Renal pelvis (tissue), 4 donors: ENCODE measurements around the gene TMEM106C. TPM values are rescaled to one million over a fixed set of nuclear protein-coding genes. Genes with fewer than 3 reads are reported as not detected.

ENCODE experiments used
- DNase-seq: peaks from one replicate; pipeline ENCODE4 v3.0.0-alpha.2; 2013
- polyA plus RNA-seq, 3 donors: library from polyadenylated mRNA; unstranded; fragments of 120-200 nt; gene quantifications; one replicate each; pipeline ENCODE4 v1.2.1, GENCODE V29; 2013; ENCODE audit not compliant: insufficient read length in 3 of 3

The TMEM106C gene
- polyA plus RNA-seq, 3 donors = 128 to 132 (median 132) TPM

DNA sequence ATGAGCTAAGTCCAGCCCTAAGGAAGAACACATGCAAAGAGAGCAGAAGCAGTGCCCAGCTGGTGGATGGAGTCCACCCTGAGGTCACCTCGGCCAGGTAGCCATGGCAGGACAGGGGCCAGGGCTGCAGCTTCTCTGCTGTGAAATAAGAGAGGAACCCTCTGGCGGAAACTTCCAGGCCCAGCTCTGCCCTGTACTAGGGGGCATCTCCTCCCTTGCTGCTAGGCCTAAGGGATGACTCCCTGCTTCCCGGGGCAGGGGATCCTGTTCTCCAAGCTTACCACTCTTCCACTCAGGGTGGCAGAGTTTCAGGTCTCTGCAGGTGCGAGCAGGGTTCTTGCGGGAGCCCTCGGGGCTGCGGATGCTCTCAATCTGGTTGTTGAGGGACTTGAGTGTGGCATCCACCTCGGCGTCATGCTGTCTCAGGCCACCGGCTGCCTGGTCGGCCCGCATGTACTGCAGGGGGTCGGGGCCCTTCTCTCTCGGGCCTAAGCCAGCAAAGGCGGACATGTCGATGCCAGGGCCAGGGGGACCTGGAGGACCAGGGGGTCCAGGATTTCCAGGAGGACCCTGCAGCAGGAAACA lies 11.7 kb downstream of the TMEM106C start:
- DNase-seq = no peak

DNA sequence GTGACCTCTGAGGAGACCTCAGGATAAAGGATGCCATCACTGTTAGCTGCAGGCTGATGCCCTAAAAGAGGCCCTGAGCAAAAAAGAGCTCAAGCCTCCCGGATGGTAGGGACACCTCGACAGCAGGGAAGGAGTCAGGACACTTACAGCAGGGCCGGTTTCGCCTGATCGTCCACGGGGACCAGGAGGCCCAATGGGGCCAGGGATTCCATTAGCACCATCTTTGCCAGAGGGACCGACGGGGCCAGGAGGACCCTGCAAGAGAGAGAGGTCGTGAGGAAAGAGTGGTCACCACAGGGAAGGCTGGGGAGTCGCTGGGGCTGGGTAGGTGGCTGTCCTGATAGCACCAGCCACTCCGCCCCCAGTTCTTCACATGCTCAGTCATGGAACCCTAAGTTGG lies 12.4 kb downstream of the TMEM106C start:
- DNase-seq = no peak

GRCh38 chr12:47977046-47977771 lies 13.8 kb downstream of the TMEM106C start:
- DNase-seq = no peak

DNA sequence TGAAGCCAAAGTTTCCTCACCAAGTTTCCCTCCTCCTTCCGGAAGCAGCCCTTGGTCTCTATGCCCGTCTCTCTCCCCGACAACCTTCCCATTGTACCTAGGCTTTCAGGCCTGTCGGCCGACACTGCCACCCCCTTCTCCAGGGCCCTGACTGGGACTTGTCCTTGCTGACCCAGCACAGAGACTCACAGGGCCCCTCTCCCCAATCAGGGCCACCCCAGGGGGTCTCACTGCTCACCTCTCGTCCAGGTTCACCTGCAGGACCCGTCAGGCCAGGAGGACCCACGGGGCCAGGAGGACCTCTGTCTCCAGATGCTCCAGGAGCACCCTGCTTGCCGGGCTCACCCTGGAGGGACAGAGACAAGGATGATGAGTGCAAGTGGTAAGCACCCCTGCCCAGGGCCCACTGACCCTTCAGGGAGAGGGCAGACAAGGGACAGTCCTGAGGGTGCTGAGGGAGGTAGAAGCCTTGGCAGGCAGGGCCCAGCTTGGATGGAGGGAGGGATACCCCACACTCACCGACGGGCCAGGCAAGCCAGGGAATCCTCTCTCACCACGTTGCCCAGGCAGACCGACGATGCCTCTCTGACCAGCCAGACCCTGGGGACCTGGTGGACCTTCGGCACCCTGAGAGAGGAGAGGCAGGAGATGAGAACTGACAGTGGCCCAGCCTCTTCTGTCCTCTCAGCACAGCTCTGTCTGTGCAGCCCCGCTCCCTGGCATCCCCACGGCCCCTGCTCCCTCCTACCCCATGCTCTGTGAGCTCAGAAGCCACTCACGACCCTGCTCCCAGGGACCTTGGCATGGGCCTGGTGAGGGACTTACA lies 14.6 kb downstream of the TMEM106C start:
- no peak for DNase-seq

- no peak for DNase-seq
Observed at GRCh38 chr12:47978598-47978873, 15.1 kb downstream of the TMEM106C start.

- no peak for DNase-seq
Observed at GRCh38 chr12:47979166-47979565, 15.8 kb downstream of the TMEM106C start.

DNA sequence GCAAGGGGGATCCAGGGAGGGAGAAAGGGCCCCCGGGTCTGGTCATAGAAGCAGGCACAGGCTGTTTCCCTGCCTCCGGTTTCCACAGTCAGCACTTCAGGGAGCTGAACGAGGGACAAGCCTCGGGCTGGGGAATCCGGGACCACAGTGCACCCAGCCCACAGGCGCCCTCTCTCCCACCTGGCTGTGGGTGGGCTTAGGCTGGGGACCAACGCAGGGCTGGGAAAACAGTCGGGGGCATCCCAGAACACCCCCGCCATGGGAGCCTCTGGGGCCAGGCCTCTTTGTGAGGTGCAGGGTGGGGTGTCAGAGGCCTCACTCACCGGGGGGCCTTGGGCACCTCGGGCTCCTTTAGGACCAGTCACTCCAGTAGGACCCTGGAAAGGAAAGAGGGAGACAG lies 16.3 kb downstream of the TMEM106C start:
- no peak for DNase-seq

- no peak for DNase-seq
Observed at GRCh38 chr12:47980197-47980596, 16.8 kb downstream of the TMEM106C start.

DNA sequence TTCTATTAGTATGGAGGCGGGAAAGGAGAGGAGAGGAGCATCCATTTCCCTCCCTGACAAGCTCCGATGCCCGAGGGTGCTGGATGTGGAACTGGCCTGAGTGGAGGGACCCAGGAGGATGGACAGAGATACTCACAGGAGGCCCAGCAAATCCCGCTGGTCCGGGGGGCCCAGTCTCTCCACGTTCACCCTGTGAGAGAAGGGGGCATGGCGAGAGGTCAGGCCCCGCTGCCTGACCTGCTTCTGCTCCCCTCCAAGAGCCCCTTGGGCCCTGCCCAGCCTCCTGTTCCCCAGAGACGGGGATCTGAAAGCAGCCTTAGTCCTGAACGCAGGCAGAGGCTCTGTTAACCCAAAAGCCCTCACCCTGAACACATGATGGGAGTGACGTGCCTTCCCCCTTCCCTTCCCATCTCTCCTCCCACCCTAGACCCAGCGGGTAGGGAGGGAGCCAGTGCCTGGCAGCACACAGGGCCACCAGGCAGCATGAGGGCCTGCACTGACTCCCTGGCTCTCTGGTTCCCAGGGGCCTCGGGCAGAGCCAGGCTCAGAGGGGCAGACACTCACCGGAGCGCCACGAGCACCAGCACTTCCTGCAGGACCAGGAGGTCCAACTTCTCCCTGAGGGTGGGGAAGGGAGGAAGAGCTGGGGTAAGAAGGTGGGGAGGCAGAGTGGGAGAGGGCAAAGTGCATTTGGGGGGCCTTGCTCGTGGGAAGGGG lies 17.5 kb downstream of the TMEM106C start:
- DNase-seq = no peak

- DNase-seq = no peak
Observed at GRCh38 chr12:47981496-47982260, 18.3 kb downstream of the TMEM106C start.

GRCh38 chr12:47982311-47982710 lies 18.9 kb downstream of the TMEM106C start:
- no peak for DNase-seq

- no peak for DNase-seq
Observed at GRCh38 chr12:47982770-47983169, 19.4 kb downstream of the TMEM106C start.

DNA sequence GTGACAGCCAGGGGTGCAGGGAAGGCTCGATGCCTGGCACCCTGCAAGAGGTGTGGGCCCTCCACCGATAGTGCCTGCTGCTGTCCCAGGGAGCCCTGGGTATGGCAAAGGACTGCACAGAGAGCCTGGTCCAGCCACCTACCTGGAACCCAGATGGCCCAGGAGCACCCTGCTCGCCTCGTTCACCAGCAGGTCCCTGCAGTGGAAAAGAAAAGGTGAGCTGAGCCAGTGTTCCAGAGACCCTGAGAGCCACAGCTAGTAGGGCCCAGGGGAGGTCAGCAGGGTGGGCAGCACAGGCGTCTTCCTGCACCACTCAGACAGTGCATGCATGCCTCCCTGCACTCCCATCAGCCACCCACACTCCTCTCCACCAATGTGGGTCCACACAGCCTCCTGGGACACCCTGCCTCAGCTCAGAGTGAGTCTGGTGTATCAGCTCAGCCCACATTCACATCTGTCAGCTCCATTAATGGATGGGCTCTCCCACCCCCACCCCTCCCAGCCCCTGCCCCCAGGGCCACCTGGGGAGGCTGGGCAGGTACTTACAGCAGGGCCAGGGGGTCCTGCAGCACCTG lies 20.2 kb downstream of the TMEM106C start:
- no peak for DNase-seq

DNA sequence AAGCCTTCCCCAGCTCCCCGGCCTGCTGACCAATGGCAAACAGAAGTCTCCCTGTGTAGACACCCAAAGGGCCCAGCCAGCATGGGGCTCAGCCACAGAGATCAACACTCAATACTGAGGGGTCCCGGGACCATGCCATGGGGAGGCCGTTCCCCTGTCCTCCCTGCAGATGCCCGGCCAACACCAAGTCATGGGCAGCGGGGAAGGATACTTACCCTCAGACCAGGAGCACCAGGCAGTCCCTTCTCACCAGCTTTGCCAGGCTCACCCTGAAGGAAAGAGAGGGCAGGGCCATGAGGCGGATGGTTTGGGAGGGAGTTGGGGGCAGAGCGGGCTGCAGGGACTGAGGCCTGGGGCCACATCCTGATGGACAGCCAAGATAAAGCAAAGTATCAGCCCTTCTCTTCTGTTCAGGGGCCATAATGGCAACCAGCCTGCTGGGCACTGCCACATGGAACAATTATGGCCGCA lies 21.0 kb downstream of the TMEM106C start:
- no peak for DNase-seq

GRCh38 chr12:47985596-47986290 lies 22.3 kb downstream of the TMEM106C start:
- DNase-seq = no peak

DNA sequence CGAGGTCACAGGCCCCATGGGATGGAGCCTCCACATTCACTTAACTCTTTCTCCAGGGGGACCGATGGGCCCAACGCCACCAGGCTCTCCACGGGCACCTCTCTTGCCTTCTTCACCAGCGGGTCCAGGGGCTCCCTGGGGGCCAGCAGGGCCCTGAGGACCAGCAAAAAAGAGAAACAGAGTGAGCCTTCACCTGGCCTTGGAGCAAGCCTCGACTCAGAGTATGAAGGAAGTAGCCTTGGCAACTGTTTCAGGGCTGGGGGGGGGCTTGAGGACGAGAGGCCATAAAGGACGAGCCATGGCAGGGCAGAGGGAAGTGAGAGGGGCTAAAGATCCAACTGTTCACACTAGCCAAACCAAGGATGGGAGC lies 22.9 kb downstream of the TMEM106C start:
- no peak for DNase-seq

- no peak for DNase-seq
Observed at GRCh38 chr12:47986832-47987231, 23.4 kb downstream of the TMEM106C start.

DNA sequence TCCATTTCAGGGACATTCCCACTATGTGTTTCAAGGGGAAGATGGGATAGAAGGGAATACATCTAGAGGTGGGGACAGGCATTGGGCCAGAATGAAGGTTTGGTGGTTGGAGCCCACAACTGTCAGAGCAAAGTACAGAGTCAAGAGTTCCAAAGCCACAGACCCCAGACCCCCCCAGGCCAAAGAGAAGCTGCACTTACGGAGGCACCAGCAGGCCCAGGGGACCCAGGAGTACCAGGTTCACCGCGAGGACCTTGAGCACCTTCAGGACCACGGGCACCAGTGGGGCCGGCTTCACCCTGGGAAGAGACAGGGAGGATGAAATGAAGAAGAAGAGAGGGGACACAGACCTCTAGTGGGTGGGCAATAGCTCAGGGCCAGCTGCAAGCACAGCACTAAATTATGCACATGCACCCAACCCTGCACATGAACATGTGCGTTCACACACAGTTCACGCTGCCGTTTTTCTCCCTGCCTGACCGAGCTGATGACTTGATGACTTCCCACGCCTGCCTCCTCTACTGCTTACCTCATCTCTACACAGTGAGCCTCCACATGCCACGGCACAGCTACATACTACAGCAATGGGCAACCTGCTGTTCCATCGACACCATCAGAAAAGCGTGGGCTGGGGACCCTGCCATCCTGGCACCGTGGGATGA lies 24.1 kb downstream of the TMEM106C start:
- no peak for DNase-seq

DNA sequence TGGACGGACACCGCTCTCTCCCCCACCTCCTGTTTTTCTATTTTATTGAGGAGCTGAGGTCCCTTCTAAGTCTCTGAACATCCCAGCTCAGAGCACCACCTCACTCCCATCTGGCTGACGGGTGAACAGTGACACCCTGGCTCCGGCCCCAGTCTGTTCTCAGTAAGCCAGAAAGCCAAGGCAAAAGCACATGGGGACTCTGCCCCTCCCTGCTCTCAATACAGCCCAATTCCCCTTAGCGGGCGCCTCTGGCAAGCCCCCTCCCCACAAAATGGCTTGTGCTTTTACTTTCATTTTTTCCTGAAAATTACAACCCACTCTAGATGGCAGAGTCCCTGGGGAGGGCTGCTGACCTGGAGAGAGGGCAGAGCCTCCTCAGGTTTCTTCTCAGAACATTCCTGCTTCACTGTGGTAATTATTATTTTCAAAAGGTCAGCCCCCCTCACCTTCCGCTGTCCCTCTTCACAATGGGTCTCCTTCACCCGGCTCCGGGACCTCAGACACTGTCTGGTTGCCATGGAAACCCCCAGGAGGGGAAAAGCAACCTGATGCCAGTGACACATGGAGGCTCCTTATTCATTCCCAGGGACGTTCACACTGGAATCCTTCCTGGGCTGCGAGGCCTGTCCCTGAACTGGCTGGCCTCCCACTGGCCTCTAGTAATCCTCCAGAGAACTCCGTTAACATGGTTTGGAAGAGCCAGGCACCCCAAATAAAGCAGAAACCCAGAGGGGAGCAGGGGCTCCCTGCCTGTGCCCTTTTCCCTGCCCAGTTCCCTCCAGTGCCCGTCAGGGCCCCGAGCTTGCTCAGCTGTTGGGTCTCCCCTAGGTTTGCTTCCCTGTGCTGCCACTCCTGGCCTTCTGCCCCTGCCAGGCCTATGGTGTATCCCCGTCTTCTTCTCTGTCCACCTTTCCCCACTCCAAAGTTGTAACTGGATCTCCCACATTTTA lies 25.0 kb downstream of the TMEM106C start:
- DNase-seq = peak; percentile 88
